Measurements from ENCODE around the gene MEPE.

MEPE gene

DNA sequence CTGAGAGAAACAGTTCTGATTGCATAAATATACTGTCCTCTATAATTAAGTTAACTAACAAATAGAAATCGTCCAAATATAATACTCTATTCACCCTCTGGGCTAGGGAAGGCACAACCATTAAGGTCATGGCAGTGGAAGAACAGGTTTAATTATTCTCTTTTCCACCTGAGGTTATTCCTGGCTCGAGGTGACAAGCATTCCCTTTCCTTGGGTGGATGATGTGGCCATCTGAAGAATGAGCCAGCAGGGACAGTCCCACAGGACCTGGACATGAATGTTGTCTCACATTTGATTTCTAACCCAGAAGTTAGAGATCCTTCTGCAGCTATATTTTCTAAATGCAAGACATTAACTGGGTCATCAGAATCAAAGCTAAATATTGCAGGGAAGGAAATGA is 27.9 kb upstream of the MEPE start:
- DNase-seq (ENCODE audit: low spot score), result no peak
- TF ChIP-seq, protein P1, sequence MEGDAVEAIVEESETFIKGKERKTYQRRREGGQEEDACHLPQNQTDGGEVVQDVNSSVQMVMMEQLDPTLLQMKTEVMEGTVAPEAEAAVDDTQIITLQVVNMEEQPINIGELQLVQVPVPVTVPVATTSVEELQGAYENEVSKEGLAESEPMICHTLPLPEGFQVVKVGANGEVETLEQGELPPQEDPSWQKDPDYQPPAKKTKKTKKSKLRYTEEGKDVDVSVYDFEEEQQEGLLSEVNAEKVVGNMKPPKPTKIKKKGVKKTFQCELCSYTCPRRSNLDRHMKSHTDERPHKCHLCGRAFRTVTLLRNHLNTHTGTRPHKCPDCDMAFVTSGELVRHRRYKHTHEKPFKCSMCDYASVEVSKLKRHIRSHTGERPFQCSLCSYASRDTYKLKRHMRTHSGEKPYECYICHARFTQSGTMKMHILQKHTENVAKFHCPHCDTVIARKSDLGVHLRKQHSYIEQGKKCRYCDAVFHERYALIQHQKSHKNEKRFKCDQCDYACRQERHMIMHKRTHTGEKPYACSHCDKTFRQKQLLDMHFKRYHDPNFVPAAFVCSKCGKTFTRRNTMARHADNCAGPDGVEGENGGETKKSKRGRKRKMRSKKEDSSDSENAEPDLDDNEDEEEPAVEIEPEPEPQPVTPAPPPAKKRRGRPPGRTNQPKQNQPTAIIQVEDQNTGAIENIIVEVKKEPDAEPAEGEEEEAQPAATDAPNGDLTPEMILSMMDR (IDR thresholded peaks at IDR 0.05; ENCODE audit: extremely low read depth, missing control alignments), result no peak

DNA sequence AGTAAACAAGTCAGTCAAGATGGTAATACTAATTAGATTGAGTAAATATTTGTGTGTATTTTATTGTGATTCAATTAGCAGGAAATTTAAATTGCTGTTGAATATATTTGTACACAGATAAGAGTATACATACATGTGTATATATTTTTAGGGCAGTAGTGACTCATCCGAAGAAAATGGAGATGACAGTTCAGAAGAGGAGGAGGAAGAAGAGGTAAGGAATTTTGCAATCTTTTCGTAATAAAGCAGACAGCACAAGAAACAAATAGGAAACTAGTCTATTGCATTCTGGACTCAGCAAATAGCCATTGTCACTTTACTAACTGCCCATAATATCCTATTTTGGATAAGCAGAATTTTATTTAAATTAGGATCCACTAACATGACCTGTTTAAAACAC is 26.8 kb upstream of the MEPE start:
- TF ChIP-seq, protein P1 (IDR thresholded peaks at IDR 0.05; ENCODE audit: extremely low read depth, missing control alignments), result no peak
- DNase-seq (ENCODE audit: low spot score), result no peak

DNA sequence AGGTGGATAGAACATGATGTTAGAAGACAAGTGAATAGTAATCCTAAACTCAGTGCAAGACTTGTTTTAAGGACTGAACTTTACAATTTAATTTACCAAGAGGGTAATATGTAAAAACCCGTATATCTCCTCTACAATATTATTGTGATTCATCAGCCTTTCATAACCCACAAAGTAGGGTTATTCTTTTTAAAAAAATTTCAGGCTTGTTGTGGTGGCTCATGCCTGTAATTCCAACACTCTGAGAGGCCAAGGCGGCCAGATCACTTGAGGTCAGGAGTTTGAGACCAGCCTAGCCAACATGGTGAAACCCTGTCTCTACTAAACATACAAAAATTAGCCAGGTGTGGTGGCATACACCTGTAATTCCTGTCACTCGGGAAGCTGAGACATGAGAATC is 26.2 kb upstream of the MEPE start:
- no peak for DNase-seq (ENCODE audit: low spot score)

DNA sequence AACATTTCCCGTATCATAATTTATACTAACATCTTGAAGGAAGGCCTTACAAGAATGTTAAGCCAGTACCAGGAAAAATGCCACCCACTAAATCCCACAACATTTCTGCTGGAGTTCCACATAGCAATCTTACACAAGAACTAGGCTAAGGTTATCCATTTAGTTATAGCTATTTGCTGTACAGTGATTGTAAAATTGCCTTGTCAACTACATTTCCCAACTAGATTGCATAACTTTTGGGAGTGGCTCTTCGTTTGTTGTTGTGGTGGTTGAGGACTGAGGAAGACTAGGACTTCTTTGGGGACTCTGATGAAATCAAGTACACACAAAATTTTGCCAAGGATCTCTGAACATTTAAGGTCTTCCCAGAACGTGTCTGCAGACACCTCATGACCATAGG is 25.4 kb upstream of the MEPE start:
- TF ChIP-seq, protein P1 (IDR thresholded peaks at IDR 0.05; ENCODE audit: extremely low read depth, missing control alignments), result no peak
- no peak for DNase-seq (ENCODE audit: low spot score)

More for the DNA sequence above, 26.2 kb upstream of the MEPE start:
- TF ChIP-seq, protein P1 (IDR thresholded peaks at IDR 0.05; ENCODE audit: extremely low read depth, missing control alignments), result no peak

DNA sequence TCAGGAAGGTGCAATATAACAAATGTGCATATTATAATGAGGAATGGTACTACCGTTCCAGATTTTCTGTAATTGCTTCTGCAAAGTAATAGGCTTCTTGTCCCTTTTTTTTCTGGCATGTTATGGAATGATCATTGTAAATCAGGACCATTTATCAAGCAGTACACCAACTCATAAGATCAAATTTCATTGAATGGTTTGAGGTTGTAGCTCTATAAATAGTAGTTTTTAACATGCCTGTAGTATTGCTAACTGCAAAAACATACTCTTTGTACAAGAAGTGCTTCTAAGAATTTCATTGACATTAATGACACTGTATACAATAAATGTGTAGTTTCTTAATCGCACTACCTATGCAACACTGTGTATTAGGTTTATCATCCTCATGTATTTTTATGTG is 20.8 kb upstream of the MEPE start:
- TF ChIP-seq, protein P1 (IDR thresholded peaks at IDR 0.05; ENCODE audit: extremely low read depth, missing control alignments), result no peak
- DNase-seq (ENCODE audit: low spot score), result no peak

DNA sequence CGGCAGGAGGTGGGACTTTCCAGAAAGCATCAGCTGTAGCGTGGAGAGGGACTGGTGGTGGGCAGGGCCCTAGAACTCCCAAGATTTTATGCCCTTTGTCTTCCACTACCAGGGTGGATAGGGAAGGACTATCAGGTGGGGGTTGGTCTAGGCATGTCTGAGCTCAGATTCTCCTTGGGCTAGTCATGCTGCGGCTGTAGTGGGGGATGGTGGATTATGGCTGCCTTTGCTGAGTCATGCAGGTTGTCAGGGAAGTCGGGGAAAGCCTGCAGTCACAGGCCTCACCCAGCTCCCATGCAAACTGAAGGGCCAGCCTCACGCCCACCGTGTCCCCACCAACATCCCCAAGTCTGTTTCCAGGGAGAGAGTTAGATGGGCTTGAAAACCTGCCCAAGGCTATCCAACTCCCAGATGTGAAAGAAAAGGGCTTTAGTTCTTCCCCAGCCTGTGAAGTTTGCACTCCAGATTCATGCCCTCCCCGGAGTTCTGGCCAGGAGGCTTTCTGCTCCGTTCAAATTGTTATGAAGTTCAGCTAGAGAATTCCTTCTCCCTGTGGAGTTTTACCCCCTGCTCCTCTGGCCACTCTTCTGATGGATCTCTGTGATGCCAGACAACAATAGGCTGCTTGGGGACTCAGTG is 13.4 kb upstream of the MEPE start:
- TF ChIP-seq, protein P1 (IDR thresholded peaks at IDR 0.05; ENCODE audit: extremely low read depth, missing control alignments), result no peak
- DNase-seq (ENCODE audit: low spot score), result no peak

DNA sequence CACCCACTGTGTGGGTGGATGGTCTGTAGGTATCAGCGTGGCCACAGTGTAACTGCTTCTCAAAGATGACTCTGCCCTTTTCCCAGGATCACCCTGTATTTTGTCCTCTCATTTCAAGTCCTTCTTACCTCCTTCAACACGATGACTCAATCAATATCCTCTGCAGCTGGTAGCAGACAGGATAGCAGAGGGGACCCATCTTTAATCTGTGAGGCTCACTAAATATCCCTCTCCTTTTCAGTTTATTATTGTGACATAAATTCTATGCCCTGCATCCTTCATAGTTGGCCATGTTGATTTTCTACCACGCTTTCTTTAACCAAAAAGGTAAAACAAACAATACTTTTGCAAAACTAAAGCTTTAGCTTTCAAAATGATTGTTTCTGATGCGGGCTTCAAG is 9.6 kb upstream of the MEPE start:
- no peak for DNase-seq (ENCODE audit: low spot score)
- TF ChIP-seq, protein P1 (IDR thresholded peaks at IDR 0.05; ENCODE audit: extremely low read depth, missing control alignments), result no peak
